ENCODE measurements around the gene L1TD1. TPM values are rescaled to one million over a fixed set of nuclear protein-coding genes. Genes with fewer than 3 reads are reported as not detected.
"Not testable (repeated sequence)": the region's sequence is repeated elsewhere in the genome, so short reads cannot be mapped to it uniquely, and the experiment has no call there.

The L1TD1 gene
- total RNA-seq, 1 experiment from 2014 or later = not detected

GRCh38 chr1:62184336-62184735 lies 10.3 kb upstream of the L1TD1 start:
- no peaks in the 10 kb centered on the region for H3K36me3 ChIP-seq (ENCODE audit: low read depth)
- no peak overlapping the region for H3K4me3 ChIP-seq
- BruUV-seq (replicated peaks) = no TSS peak
- no peaks in the 10 kb centered on the region for H3K27me3 ChIP-seq (ENCODE audit: insufficient read depth, low read depth)
- peaks cover 9% of the 10 kb centered on the region; the same call in 1 of the 2 replicates for H3F3A ChIP-seq (ENCODE audit: insufficient read depth, low read depth)
- no peaks in the 10 kb centered on the region for H3K9me2 ChIP-seq (ENCODE audit: insufficient read depth)
- no peaks in the 10 kb centered on the region for H4K20me1 ChIP-seq (ENCODE audit: insufficient read depth)
- CTCF ChIA-PET = interaction anchor here (0.5 to 1.2 kb wide), 2 partner anchors 9 to 46 kb away, joined by 3 to 4 read pairs; no protein-coding TSS in a partner anchor
- intact Hi-C loops (cut with micrococcal nuclease; ENCODE audit: unreplicated experiment) = no loop called here
- no peak overlapping the region for H3K27ac ChIP-seq
- H3K79me2 ChIP-seq (ENCODE audit: low read depth) = no peaks in the 10 kb centered on the region
- H2AFZ ChIP-seq = no peak overlapping the region
- H3K4me1 ChIP-seq (replicated peaks; ENCODE audit: insufficient read depth) = peaks cover 19% of the 10 kb centered on the region
- POLR2A ChIA-PET (ENCODE audit: unreplicated experiment) = no interaction called here
- DNase-seq = no peak
- TF ChIP-seq CTCF (conservative IDR thresholded peaks at IDR 0.05) (no peak), EZH2 (IDR thresholded peaks at IDR 0.05; ENCODE audit: low read depth) (no peak)
- no peak overlapping the region for H3K4me2 ChIP-seq
- no peaks in the 10 kb centered on the region for H3K9me3 ChIP-seq (ENCODE audit: insufficient read depth, low read depth)

- intact Hi-C loops (cut with micrococcal nuclease; ENCODE audit: unreplicated experiment); BruUV-seq (replicated peaks); H3K27ac ChIP-seq; H3K79me2 ChIP-seq (ENCODE audit: low read depth); H3K9me2 ChIP-seq (ENCODE audit: insufficient read depth); H3K9me3 ChIP-seq (ENCODE audit: insufficient read depth, low read depth); DNase-seq; H3K4me3 ChIP-seq; H3K27me3 ChIP-seq (ENCODE audit: insufficient read depth, low read depth); H3K4me2 ChIP-seq; H3K36me3 ChIP-seq (ENCODE audit: low read depth); H3F3A ChIP-seq (ENCODE audit: insufficient read depth, low read depth); H4K20me1 ChIP-seq (ENCODE audit: insufficient read depth); H2AFZ ChIP-seq: not testable (repeated sequence)
- ChIA-PET POLR2A (ENCODE audit: unreplicated experiment) (interaction anchor here (0.6 to 0.7 kb wide), 2 partner anchors 135 to 227 kb away, joined by 4 to 7 read pairs; no protein-coding TSS in a partner anchor), CTCF (interaction anchor here (1.2 kb wide), 1 partner anchor 10 kb away, joined by 4 read pairs; no protein-coding TSS in a partner anchor)
- H3K4me1 ChIP-seq (replicated peaks; ENCODE audit: insufficient read depth) = peaks cover 11% of the 10 kb centered on the region
Measured at GRCh38 chr1:62185233-62185632, 9.4 kb upstream of the L1TD1 start.

GRCh38 chr1:62185677-62186076 lies 9.0 kb upstream of the L1TD1 start:
- intact Hi-C loops (cut with micrococcal nuclease; ENCODE audit: unreplicated experiment) = no loop called here
- ChIA-PET CTCF (interaction anchor here (1.2 kb wide), 1 partner anchor 10 kb away, joined by 4 read pairs; no protein-coding TSS in a partner anchor), POLR2A (ENCODE audit: unreplicated experiment) (interaction anchor here (0.6 to 0.7 kb wide), 2 partner anchors 135 to 226 kb away, joined by 4 to 7 read pairs; no protein-coding TSS in a partner anchor)
- no peak for DNase-seq
- Histone ChIP-seq H3K9me2 (ENCODE audit: insufficient read depth) (no peaks in the 10 kb centered on the region), H4K20me1 (ENCODE audit: insufficient read depth) (no peaks in the 10 kb centered on the region), H3K9me3 (ENCODE audit: insufficient read depth, low read depth) (no peaks in the 10 kb centered on the region), H3K27ac (no peak overlapping the region), H2AFZ (no peak overlapping the region), H3K36me3 (ENCODE audit: low read depth) (no peaks in the 10 kb centered on the region), H3K4me3 (no peak overlapping the region), H3K4me2 (no peak overlapping the region), H3K27me3 (ENCODE audit: insufficient read depth, low read depth) (no peaks in the 10 kb centered on the region), H3K4me1 (replicated peaks; ENCODE audit: insufficient read depth) (peaks cover 8% of the 10 kb centered on the region), H3K79me2 (ENCODE audit: low read depth) (no peaks in the 10 kb centered on the region), H3F3A (ENCODE audit: insufficient read depth, low read depth) (no peaks in the 10 kb centered on the region)
- TF ChIP-seq EZH2 (IDR thresholded peaks at IDR 0.05; ENCODE audit: low read depth) (no peak), CTCF (conservative IDR thresholded peaks at IDR 0.05) (no peak)
- no TSS peak for BruUV-seq (replicated peaks)

- Histone ChIP-seq H3K27me3 (ENCODE audit: insufficient read depth, low read depth) (no peaks in the 10 kb centered on the region), H3F3A (ENCODE audit: insufficient read depth, low read depth) (no peaks in the 10 kb centered on the region), H3K79me2 (ENCODE audit: low read depth) (no peaks in the 10 kb centered on the region), H3K4me1 (replicated peaks; ENCODE audit: insufficient read depth) (no peaks in the 10 kb centered on the region), H3K4me2 (no peak overlapping the region), H3K27ac (no peak overlapping the region), H3K9me2 (ENCODE audit: insufficient read depth) (no peaks in the 10 kb centered on the region), H3K36me3 (ENCODE audit: low read depth) (no peaks in the 10 kb centered on the region), H3K9me3 (ENCODE audit: insufficient read depth, low read depth) (no peaks in the 10 kb centered on the region), H4K20me1 (ENCODE audit: insufficient read depth) (no peaks in the 10 kb centered on the region), H2AFZ (no peak overlapping the region), H3K4me3 (no peak overlapping the region)
- CTCF ChIA-PET = no interaction called here
- no TSS peak for BruUV-seq (replicated peaks)
- POLR2A ChIA-PET (ENCODE audit: unreplicated experiment) = no interaction called here
- intact Hi-C loops (cut with micrococcal nuclease; ENCODE audit: unreplicated experiment) = no loop called here
- TF ChIP-seq EZH2 (IDR thresholded peaks at IDR 0.05; ENCODE audit: low read depth) (no peak), CTCF (conservative IDR thresholded peaks at IDR 0.05) (no peak)
- no peak for DNase-seq
Measured at GRCh38 chr1:62187548-62187947, 7.1 kb upstream of the L1TD1 start.

Data from PC-9 (cell line).